Pancreas (tissue), 10 donors: ENCODE measurements around the gene SLC8A2. TPM values are rescaled to one million over a fixed set of nuclear protein-coding genes. Genes with fewer than 3 reads are reported as not detected.

Experiments used
- ATAC-seq, 4 donors: fragments of 200-7000 bp; cut with Tn5 transposase; one replicate each; pipeline versions ENCODE4 v1.8.0 to v1.9.1; 2020; ENCODE audit warnings: mild to moderate bottlenecking in 4 of 4, moderate library complexity in 4 of 4
- DNase-seq, 6 donors: peaks; one replicate each; pipeline ENCODE4 v3.0.0-alpha.2; 2020
- FAIRE-seq: peaks from 2 replicates; lab custom pipeline; 2012; peaks lifted over from hg19 to GRCh38; lab: Jason Lieb, UNC
- H3K27ac ChIP-seq, 4 donors: fragments of 200-600 bp; sonication (generic); 1 replicate in 3 of 4; 2 replicates in 1 of 4; pipeline versions ENCODE4 v1.5.0 to v1.8.0; 2020
- H3K27me3 ChIP-seq, 4 donors: fragments of 200-600 bp; one replicate each; pipeline ENCODE4 v1.8.0; 2021
- H3K36me3 ChIP-seq, 3 donors: fragments of 200-600 bp; sonication (generic) in 1 of 3; one replicate each; pipeline versions ENCODE4 v1.5.0 to v1.8.0; 2020 to 2021
- H3K4me1 ChIP-seq, 3 donors: fragments of 200-600 bp; one replicate each; pipeline ENCODE4 v1.8.0; 2021
- H3K4me3 ChIP-seq, 4 donors: fragments of 200-600 bp; sonication (generic) in 2 of 4; one replicate each; pipeline versions ENCODE4 v1.5.0 to v1.8.0; 2020 to 2021
- H3K9me3 ChIP-seq, 4 donors: fragments of 200-600 bp; one replicate each; pipeline ENCODE4 v1.8.0; 2021
- CTCF ChIP-seq, 4 donors: fragments of 200-600 bp; sonication (generic) in 3 of 4; IDR thresholded peaks; one replicate each; pipeline versions ENCODE4 v1.5.0 to v1.8.0; 2021; ENCODE audit warnings: antibody characterized with exemption in 4 of 4
- WGBS, 2 donors: extraction: QIAGEN DNeasy Blood & Tissue Kit; methylation state at CpG; one replicate each; pipeline ENCODE4 v1.1.7; 2013; 5-methylcytosine and 5-hydroxymethylcytosine counted together
- intact Hi-C, 3 donors: fragments of 100-400 bp; cut with DNase I; formaldehyde crosslinking; loops; one replicate each; pipeline versions ENCODE4 v1.11.1 to v1.14.2; 2022
- polyA plus RNA-seq, 2 donors: library from polyadenylated mRNA; stranded (reverse); fragments of 200-250 nt; gene quantifications; one replicate each; pipeline ENCODE4 v1.2.3, GENCODE V29; 2013
- total RNA-seq, 6 donors: library from RNA; stranded (reverse); fragmentation: NEBNext Ultra II Directional in 4 of 6; extraction: Animal tissue kit (Norgen Biotek cat#: 25700) in 4 of 6; gene quantifications; one replicate each; pipeline versions ENCODE4 v1.2.1 to v1.2.4, GENCODE V29; 2021 to 2023
- donor health status: healthy with polysubstance abuse.
- donor health status: DM: no; HTN: no; CAD: no; lungs with moderate emphysema.
- donor health status: DM: no; HTN: no; CAD: no.
- donor health status: control.
- donor health status: control.
- donor health status: Bipolar disorder and iron deficiency.
- donor health status: DM: yes; HTN: yes; CAD: no.
- donor health status: DM: no; HTN: no; CAD: no.
- donor health status: DM: no; HTN: no; CAD: no.
- donor health status: DM: yes; HTN: yes; CAD: no.

SLC8A2 gene
- total and polyA plus RNA-seq, 8 donors: 2.6 to 8.3 (median 6.3) TPM

GRCh38 chr19:47507012-47507411, 35.3 kb upstream of the SLC8A2 start:
- H3K4me1 ChIP-seq: peaks cover 44 to 63% (median 59%) of the 10 kb centered on the region in 3 donors
- peak; percentile 36 to 52 (median 47) for ATAC-seq

GRCh38 chr19:47506459-47506858, 34.8 kb upstream of the SLC8A2 start:
- 45 to 48% methylated on average over 8 of the region's 8 CpGs for WGBS, 2 donors
- no peak overlapping the region for H3K4me3 ChIP-seq
- peaks cover 0 to 14% (median 4%) of the 10 kb centered on the region in 3 donors for H3K36me3 ChIP-seq
- peak in 2 of 4 donors; percentile 8 to 17 for ATAC-seq
- DNase-seq: peak in 2 of 6 donors; percentile 15 to 42
- TF ChIP-seq CTCF (IDR thresholded peaks at IDR 0.05): no peak
- no peaks in the 10 kb centered on the region for H3K9me3 ChIP-seq
- H3K4me1 ChIP-seq: peaks cover 39 to 58% (median 55%) of the 10 kb centered on the region in 3 donors
- FAIRE-seq: no peak
- peak overlapping the region; percentile 24 to 92 (median 41) for H3K27ac ChIP-seq
- H3K27me3 ChIP-seq: no peaks in the 10 kb centered on the region
- intact Hi-C loops: no loop called here

More at GRCh38 chr19:47507012-47507411, 35.3 kb upstream of the SLC8A2 start:
- WGBS, 2 donors: 18 to 26% methylated on average over 6 of the region's 6 CpGs
- Histone ChIP-seq H3K27me3 (no peaks in the 10 kb centered on the region), H3K9me3 (no peaks in the 10 kb centered on the region), H3K36me3 (peaks cover 0 to 14% (median 4%) of the 10 kb centered on the region in 3 donors), H3K4me3 (no peak overlapping the region), H3K27ac (peak overlapping the region; percentile 24 to 92 (median 41))
- no peak for FAIRE-seq
- peak in 4 of 6 donors; percentile 53 to 71 (median 64) for DNase-seq
- intact Hi-C loops: no loop called here
- TF ChIP-seq CTCF (IDR thresholded peaks at IDR 0.05): no peak

GRCh38 chr19:47505506-47505905, 33.8 kb upstream of the SLC8A2 start:
- ATAC-seq: no peak
- peaks cover 29 to 49% (median 48%) of the 10 kb centered on the region in 3 donors for H3K4me1 ChIP-seq
- H3K9me3 ChIP-seq: no peaks in the 10 kb centered on the region
- no peak overlapping the region for H3K4me3 ChIP-seq
- H3K36me3 ChIP-seq: peaks cover 4 to 17% (median 4%) of the 10 kb centered on the region in 3 donors
- no peak for DNase-seq
- intact Hi-C loops: no loop called here
- FAIRE-seq: no peak
- no peak overlapping the region for H3K27ac ChIP-seq
- no peak for TF ChIP-seq CTCF (IDR thresholded peaks at IDR 0.05)
- 32 to 33% methylated on average over 6 of the region's 6 CpGs for WGBS, 2 donors
- no peaks in the 10 kb centered on the region for H3K27me3 ChIP-seq

GRCh38 chr19:47503826-47504150, 32.1 kb upstream of the SLC8A2 start:
- intact Hi-C loops: no loop called here
- no peak for DNase-seq
- Histone ChIP-seq H3K27ac (no peak overlapping the region), H3K27me3 (no peaks in the 10 kb centered on the region), H3K4me3 (no peak overlapping the region), H3K36me3 (peaks cover 4 to 22% (median 10%) of the 10 kb centered on the region in 3 donors), H3K4me1 (peaks cover 12 to 32% (median 31%) of the 10 kb centered on the region in 3 donors), H3K9me3 (no peaks in the 10 kb centered on the region)
- FAIRE-seq: no peak
- no peak for TF ChIP-seq CTCF (IDR thresholded peaks at IDR 0.05)
- 72 to 74% methylated on average over 5 of the region's 5 CpGs for WGBS, 2 donors
- ATAC-seq: no peak

GRCh38 chr19:47503130-47503825, 31.6 kb upstream of the SLC8A2 start:
- peaks cover 4 to 22% (median 13%) of the 10 kb centered on the region in 3 donors for H3K36me3 ChIP-seq
- 87 to 88% methylated on average over 13 of the region's 13 CpGs for WGBS, 2 donors

More at GRCh38 chr19:47503130-47503825, 31.6 kb upstream of the SLC8A2 start:
- no peaks in the 10 kb centered on the region for H3K27me3 ChIP-seq
- no peak for DNase-seq
- no peak for TF ChIP-seq CTCF (IDR thresholded peaks at IDR 0.05)
- no peaks in the 10 kb centered on the region for H3K9me3 ChIP-seq
- no peak overlapping the region for H3K4me3 ChIP-seq
- H3K4me1 ChIP-seq: peaks cover 7 to 27% (median 26%) of the 10 kb centered on the region in 3 donors
- no peak for ATAC-seq
- intact Hi-C loops: no loop called here
- no peak for FAIRE-seq
- H3K27ac ChIP-seq: no peak overlapping the region
